ENCODE data around the gene FAXC. TPM values are rescaled to one million over a fixed set of nuclear protein-coding genes. Genes with fewer than 3 reads are reported as not detected.

Gene FAXC
- total RNA-seq, 1 experiment from 2014 or later: 12.9 TPM

DNA sequence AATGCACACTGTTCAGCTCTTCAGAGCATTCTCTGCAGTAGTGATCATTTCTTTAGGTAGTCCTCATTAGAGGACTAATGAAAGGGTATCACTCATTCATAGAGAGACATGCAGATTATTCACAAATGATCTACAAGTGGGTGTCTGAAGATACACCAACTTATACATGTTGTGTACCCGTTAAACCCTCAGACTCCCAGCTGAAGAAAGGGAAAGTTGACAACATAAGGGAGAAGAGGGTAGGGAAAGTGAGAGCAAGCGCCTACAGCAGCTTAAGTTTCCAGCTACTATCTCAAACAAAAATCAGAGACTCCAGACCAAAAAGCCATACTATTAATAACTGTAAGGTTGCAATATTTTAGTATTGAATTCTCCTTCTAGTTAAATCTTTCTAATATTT lies 37.1 kb downstream of the FAXC start:
- CTCF ChIA-PET: no interaction called here
- DNase-seq (ENCODE audit: low spot score) (no peak), ATAC-seq (no peak)
- no peak overlapping the region for H3K27ac Mint-ChIP-seq
- H3K36me3 Mint-ChIP-seq: no peaks in the 10 kb centered on the region
- TF ChIP-seq ESRRA (CRISPR knock-in tag; IDR thresholded peaks at IDR 0.05; ENCODE audit: borderline replicate concordance): no peak
- no peak for TF ChIP-seq ZBTB21 (CRISPR knock-in tag; IDR thresholded peaks at IDR 0.05; ENCODE audit: borderline replicate concordance)
- TF ChIP-seq AFF4 (CRISPR knock-in tag; IDR thresholded peaks at IDR 0.05; ENCODE audit: borderline replicate concordance): no peak
- TF ChIP-seq SOX15 (CRISPR knock-in tag; IDR thresholded peaks at IDR 0.05): no peak
- H3K4me1 Mint-ChIP-seq: peaks cover 4% of the 10 kb centered on the region
- no peaks in the 10 kb centered on the region for H3K9me3 Mint-ChIP-seq
- H3K4me3 Mint-ChIP-seq: no peak overlapping the region
- POLR2A ChIA-PET: no interaction called here
- no peaks in the 10 kb centered on the region for H3K27me3 Mint-ChIP-seq (ENCODE audit: low read depth)

- H3K4me3 Mint-ChIP-seq: no peak overlapping the region
- DNase-seq (ENCODE audit: low spot score): no peak
- no peak overlapping the region for H3K27ac Mint-ChIP-seq
- ChIA-PET CTCF (interaction anchor here (0.6 to 1.0 kb wide), 2 partner anchors 24 to 60 kb away, joined by 4 read pairs; no protein-coding TSS in a partner anchor), POLR2A (no interaction called here)
- H3K36me3 Mint-ChIP-seq: no peaks in the 10 kb centered on the region
- no peak for TF ChIP-seq ZSCAN18 (CRISPR knock-in tag; IDR thresholded peaks at IDR 0.05)
- H3K4me1 Mint-ChIP-seq: peaks cover 9% of the 10 kb centered on the region
- no peaks in the 10 kb centered on the region for H3K27me3 Mint-ChIP-seq (ENCODE audit: low read depth)
- no peak for ATAC-seq
- no peaks in the 10 kb centered on the region for H3K9me3 Mint-ChIP-seq
Measured at GRCh38 chr6:99310553-99310952, 38.9 kb downstream of the FAXC start.

DNA sequence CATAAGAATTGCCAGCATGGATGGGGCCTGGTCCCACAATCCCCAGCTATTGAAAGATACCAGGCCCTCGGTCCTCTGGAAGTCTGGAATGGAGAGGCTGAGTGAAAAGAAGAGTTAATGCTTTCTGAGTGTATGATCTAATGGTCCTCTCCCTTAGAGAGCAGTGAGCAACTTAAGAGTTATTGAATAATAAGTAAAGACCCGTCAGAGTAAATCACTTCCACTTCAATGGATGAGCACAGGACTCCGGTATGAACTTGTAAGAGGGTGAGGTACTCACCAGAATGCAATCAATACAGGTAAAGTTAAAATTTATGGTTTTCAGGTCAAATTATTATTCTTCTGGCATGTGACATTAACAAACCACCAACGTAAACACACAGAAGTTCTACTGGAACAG lies 39.9 kb downstream of the FAXC start:
- H3K27ac Mint-ChIP-seq: no peak overlapping the region
- peaks cover 9% of the 10 kb centered on the region for H3K4me1 Mint-ChIP-seq
- H3K4me3 Mint-ChIP-seq: no peak overlapping the region
- ATAC-seq: no peak
- no peak for DNase-seq (ENCODE audit: low spot score)
- no peaks in the 10 kb centered on the region for H3K36me3 Mint-ChIP-seq
- ChIA-PET CTCF (interaction anchor here (1.0 kb wide), 1 partner anchor 21 kb away, joined by 4 read pairs; no protein-coding TSS in a partner anchor), POLR2A (no interaction called here)
- H3K27me3 Mint-ChIP-seq (ENCODE audit: low read depth): no peaks in the 10 kb centered on the region
- TF ChIP-seq CREM (CRISPR knock-in tag; IDR thresholded peaks at IDR 0.05) (no peak), TEAD1 (CRISPR knock-in tag; IDR thresholded peaks at IDR 0.05) (no peak), TP53 (CRISPR knock-in tag; IDR thresholded peaks at IDR 0.05) (no peak)
- no peaks in the 10 kb centered on the region for H3K9me3 Mint-ChIP-seq

- DNase-seq (ENCODE audit: low spot score) (no peak), ATAC-seq (no peak)
- Mint-ChIP-seq H3K4me3 (no peak overlapping the region), H3K9me3 (no peaks in the 10 kb centered on the region), H3K27ac (no peak overlapping the region), H3K27me3 (ENCODE audit: low read depth) (no peaks in the 10 kb centered on the region), H3K4me1 (peaks cover 9% of the 10 kb centered on the region), H3K36me3 (no peaks in the 10 kb centered on the region)
- CTCF ChIA-PET: interaction anchor here (1.0 kb wide), 1 partner anchor 22 kb away, joined by 4 read pairs; no protein-coding TSS in a partner anchor
- POLR2A ChIA-PET: no interaction called here
- no peak for TF ChIP-seq SMAD4 (CRISPR knock-in tag; IDR thresholded peaks at IDR 0.05)
- TF ChIP-seq, protein P1, sequence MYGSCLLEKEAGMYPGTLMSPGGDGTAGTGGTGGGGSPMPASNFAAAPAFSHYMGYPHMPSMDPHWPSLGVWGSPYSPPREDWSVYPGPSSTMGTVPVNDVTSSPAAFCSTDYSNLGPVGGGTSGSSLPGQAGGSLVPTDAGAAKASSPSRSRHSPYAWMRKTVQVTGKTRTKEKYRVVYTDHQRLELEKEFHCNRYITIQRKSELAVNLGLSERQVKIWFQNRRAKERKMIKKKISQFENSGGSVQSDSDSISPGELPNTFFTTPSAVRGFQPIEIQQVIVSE (CRISPR knock-in tag; IDR thresholded peaks at IDR 0.05; ENCODE audit: borderline replicate concordance): no peak
- no peak for TF ChIP-seq JUN (CRISPR knock-in tag; IDR thresholded peaks at IDR 0.05)
- TF ChIP-seq SOX15 (CRISPR knock-in tag; IDR thresholded peaks at IDR 0.05): no peak
- TF ChIP-seq MYBL2 (CRISPR knock-in tag; IDR thresholded peaks at IDR 0.05): no peak
- no peak for TF ChIP-seq E2F1 (CRISPR knock-in tag; IDR thresholded peaks at IDR 0.05)
Measured at GRCh38 chr6:99308788-99309187, 40.7 kb downstream of the FAXC start.
